ENCODE measurements around the gene RALGAPA1.

DNA sequence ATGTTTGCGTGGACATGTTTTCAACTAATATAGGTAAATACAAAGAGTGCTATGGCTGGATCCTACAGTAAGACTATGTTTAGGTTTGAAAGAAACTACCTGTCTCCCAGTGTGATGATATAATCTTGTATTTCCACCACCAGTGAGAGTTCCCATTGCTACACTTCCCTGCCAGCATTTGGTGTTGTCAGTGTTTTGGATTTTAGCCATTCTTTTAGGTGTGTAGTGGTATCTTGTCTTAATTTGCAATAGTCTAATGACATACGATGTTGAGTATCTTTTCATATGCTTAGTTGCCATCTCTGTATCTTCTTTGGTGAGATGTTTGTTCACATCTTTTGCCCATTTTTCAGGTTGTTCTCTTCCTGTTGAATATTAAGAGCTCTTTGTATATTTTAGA, 103.5 kb downstream of the RALGAPA1 start:
- TF ChIP-seq, protein P1, sequence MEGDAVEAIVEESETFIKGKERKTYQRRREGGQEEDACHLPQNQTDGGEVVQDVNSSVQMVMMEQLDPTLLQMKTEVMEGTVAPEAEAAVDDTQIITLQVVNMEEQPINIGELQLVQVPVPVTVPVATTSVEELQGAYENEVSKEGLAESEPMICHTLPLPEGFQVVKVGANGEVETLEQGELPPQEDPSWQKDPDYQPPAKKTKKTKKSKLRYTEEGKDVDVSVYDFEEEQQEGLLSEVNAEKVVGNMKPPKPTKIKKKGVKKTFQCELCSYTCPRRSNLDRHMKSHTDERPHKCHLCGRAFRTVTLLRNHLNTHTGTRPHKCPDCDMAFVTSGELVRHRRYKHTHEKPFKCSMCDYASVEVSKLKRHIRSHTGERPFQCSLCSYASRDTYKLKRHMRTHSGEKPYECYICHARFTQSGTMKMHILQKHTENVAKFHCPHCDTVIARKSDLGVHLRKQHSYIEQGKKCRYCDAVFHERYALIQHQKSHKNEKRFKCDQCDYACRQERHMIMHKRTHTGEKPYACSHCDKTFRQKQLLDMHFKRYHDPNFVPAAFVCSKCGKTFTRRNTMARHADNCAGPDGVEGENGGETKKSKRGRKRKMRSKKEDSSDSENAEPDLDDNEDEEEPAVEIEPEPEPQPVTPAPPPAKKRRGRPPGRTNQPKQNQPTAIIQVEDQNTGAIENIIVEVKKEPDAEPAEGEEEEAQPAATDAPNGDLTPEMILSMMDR (IDR thresholded peaks at IDR 0.05) = no peak
- no peak for TF ChIP-seq POLR2A (IDR thresholded peaks at IDR 0.05)

All from upper lobe of left lung (tissue), 4 donors.